ENCODE measurements around the gene GALE.
"Not testable (repeated sequence)": the region's sequence is repeated elsewhere in the genome, so short reads cannot be mapped to it uniquely, and the experiment has no call there.

The GALE gene

GRCh38 chr1:23800400-23801337 is at the start of gene GALE:
Gene GALE, minus strand, starts transcription at chr1:23800754. Its CDS starts 1,747 bp downstream, at chr1:23799007.
- peak; percentile 98 for DNase-seq (ENCODE audit: low spot score)

- DNase-seq (ENCODE audit: low spot score): no peak
These were observed 48.4 kb upstream of the GALE start for GRCh38 chr1:23848673-23849616.

GRCh38 chr1:23847482-23848095 is 47.0 kb upstream of the GALE start:
- not testable (repeated sequence) for DNase-seq (ENCODE audit: low spot score)

GRCh38 chr1:23845163-23845562 is 44.6 kb upstream of the GALE start:
- no peak for DNase-seq (ENCODE audit: low spot score)

- no peak for DNase-seq (ENCODE audit: low spot score)
These were observed 43.1 kb upstream of the GALE start for GRCh38 chr1:23843644-23844043.

GRCh38 chr1:23838401-23838866 is 37.9 kb upstream of the GALE start:
- DNase-seq (ENCODE audit: low spot score): peak; percentile 67

GRCh38 chr1:23837908-23838307 is 37.4 kb upstream of the GALE start:
- no peak for DNase-seq (ENCODE audit: low spot score)

- no peak for DNase-seq (ENCODE audit: low spot score)
These were observed 35.5 kb upstream of the GALE start for GRCh38 chr1:23836037-23836436.

- not testable (repeated sequence) for DNase-seq (ENCODE audit: low spot score)
These were observed 33.6 kb upstream of the GALE start for GRCh38 chr1:23834156-23834555.

- no peak for DNase-seq (ENCODE audit: low spot score)
These were observed 27.2 kb upstream of the GALE start for GRCh38 chr1:23827717-23828116.

GRCh38 chr1:23826590-23826989 is 26.0 kb upstream of the GALE start:
- not testable (repeated sequence) for DNase-seq (ENCODE audit: low spot score)

- no peak for DNase-seq (ENCODE audit: low spot score)
These were observed 25.4 kb upstream of the GALE start for GRCh38 chr1:23825762-23826522.

- peak; percentile 96 for DNase-seq (ENCODE audit: low spot score)
These were observed 24.7 kb upstream of the GALE start, which contains the start of gene HMGCL for GRCh38 chr1:23825076-23825761. Gene HMGCL, minus strand, starts transcription at chr1:23825429. Its CDS starts 14 bp downstream, at chr1:23825415.

GRCh38 chr1:23824711-23825075 is 24.1 kb upstream of the GALE start:
- no peak for DNase-seq (ENCODE audit: low spot score)

- DNase-seq (ENCODE audit: low spot score): no peak
These were observed 23.2 kb upstream of the GALE start for GRCh38 chr1:23823767-23824166.

GRCh38 chr1:23817633-23818032 is 17.1 kb upstream of the GALE start:
- DNase-seq (ENCODE audit: low spot score): no peak

GRCh38 chr1:23816906-23817305 is 16.4 kb upstream of the GALE start:
- DNase-seq (ENCODE audit: low spot score): no peak

- no peak for DNase-seq (ENCODE audit: low spot score)
These were observed 15.8 kb upstream of the GALE start for GRCh38 chr1:23816361-23816760.

- DNase-seq (ENCODE audit: low spot score): no peak
These were observed 13.5 kb upstream of the GALE start for GRCh38 chr1:23814016-23814415.

GRCh38 chr1:23810818-23811540 is 10.4 kb upstream of the GALE start:
- DNase-seq (ENCODE audit: low spot score): no peak
